Upper lobe of left lung (tissue), 4 donors: ENCODE data around the gene MAP6D1.

ENCODE experiments used
- POLR2AphosphoS5 ChIP-seq, 2 donors: sonication (generic); formaldehyde crosslinking; IDR thresholded peaks; one replicate each; pipeline ENCODE4 v1.5.1; 2017; ENCODE audit warnings: antibody characterized with exemption in 2 of 2
- TF ChIP-seq, protein P1 (sequence below), 6 experiments: fragments of 450-650 bp in 4 of 6; fragments of 200-600 bp in 2 of 6; sonication (generic) in 2 of 6; IDR thresholded peaks; one replicate each; pipeline ENCODE4 v1.5.1; 2016 to 2019; ENCODE audit warnings: antibody characterized with exemption in 6 of 6

DNA sequence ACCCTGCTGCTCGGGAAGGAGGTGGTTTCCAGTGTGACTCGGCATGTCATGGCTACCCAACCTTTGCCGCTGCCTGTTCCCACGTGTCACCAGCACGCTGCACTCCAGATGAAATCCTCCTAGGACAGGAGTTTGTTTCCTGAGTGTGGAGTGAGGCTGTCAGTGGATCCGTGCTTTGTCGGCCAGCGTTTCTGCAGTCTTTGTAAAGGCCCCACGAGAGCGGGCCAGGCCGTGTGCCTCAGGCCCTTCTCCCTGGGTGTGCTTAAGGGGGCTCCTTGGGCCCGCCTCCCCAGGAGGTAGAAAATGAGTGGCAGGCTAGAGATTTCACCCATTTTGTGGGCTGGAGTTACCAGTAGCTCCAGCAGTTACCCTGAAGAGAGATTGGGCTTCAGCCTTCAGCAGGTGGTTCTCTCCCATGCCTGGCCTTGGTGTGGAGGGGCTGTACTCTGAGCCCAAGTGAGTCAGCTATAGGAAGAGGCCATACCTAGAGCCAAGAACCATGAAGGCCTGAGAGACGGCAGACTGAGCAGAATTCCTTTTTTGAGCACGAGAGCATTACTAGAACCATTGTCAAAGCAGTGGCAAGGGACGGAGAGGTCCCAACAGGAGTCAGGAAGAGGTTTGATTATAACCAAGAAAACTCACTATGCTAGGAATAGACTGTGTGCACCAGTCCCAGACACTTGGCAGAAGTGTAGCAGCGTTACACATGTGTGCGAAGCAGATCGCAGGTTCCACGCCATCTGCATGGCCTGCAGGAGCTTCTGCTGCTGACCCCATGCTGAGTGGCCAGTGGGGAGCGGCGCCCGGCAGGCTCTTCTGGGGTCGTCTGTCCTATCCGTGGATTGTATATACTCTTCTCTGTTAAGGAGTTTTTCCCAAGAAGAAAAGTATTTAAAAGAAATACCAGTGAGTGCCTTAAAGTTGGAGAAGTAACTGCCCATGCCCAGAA, 14.5 kb downstream of the MAP6D1 start:
- TF ChIP-seq, protein P1, sequence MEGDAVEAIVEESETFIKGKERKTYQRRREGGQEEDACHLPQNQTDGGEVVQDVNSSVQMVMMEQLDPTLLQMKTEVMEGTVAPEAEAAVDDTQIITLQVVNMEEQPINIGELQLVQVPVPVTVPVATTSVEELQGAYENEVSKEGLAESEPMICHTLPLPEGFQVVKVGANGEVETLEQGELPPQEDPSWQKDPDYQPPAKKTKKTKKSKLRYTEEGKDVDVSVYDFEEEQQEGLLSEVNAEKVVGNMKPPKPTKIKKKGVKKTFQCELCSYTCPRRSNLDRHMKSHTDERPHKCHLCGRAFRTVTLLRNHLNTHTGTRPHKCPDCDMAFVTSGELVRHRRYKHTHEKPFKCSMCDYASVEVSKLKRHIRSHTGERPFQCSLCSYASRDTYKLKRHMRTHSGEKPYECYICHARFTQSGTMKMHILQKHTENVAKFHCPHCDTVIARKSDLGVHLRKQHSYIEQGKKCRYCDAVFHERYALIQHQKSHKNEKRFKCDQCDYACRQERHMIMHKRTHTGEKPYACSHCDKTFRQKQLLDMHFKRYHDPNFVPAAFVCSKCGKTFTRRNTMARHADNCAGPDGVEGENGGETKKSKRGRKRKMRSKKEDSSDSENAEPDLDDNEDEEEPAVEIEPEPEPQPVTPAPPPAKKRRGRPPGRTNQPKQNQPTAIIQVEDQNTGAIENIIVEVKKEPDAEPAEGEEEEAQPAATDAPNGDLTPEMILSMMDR (IDR thresholded peaks at IDR 0.05): no peak
- no peak for TF ChIP-seq POLR2AphosphoS5 (IDR thresholded peaks at IDR 0.05)
